Rectal smooth muscle tissue (tissue), 1 donor: ENCODE measurements around the gene TEX53.

Experiments used
- H3K27ac ChIP-seq: one replicate; pipeline ENCODE4 v1.7.0; 2013; ENCODE audit warnings: low read depth, low read length, inconsistent platforms
- H3K27me3 ChIP-seq: one replicate; pipeline ENCODE4 v1.7.0; 2013; ENCODE audit warnings: low read length; ENCODE audit not compliant: control insufficient read depth, insufficient read depth
- H3K36me3 ChIP-seq: one replicate; pipeline ENCODE4 v1.7.0; 2013; ENCODE audit warnings: low read length; ENCODE audit not compliant: control insufficient read depth, insufficient read depth
- H3K4me1 ChIP-seq: one replicate; pipeline ENCODE4 v1.7.0; 2013; ENCODE audit warnings: low read length; ENCODE audit not compliant: control insufficient read depth, insufficient read depth
- H3K4me3 ChIP-seq: one replicate; pipeline ENCODE4 v1.7.0; 2013; ENCODE audit warnings: low read length
- H3K9ac ChIP-seq: one replicate; pipeline ENCODE4 v1.7.0; 2013; ENCODE audit warnings: low read length

Gene TEX53

DNA sequence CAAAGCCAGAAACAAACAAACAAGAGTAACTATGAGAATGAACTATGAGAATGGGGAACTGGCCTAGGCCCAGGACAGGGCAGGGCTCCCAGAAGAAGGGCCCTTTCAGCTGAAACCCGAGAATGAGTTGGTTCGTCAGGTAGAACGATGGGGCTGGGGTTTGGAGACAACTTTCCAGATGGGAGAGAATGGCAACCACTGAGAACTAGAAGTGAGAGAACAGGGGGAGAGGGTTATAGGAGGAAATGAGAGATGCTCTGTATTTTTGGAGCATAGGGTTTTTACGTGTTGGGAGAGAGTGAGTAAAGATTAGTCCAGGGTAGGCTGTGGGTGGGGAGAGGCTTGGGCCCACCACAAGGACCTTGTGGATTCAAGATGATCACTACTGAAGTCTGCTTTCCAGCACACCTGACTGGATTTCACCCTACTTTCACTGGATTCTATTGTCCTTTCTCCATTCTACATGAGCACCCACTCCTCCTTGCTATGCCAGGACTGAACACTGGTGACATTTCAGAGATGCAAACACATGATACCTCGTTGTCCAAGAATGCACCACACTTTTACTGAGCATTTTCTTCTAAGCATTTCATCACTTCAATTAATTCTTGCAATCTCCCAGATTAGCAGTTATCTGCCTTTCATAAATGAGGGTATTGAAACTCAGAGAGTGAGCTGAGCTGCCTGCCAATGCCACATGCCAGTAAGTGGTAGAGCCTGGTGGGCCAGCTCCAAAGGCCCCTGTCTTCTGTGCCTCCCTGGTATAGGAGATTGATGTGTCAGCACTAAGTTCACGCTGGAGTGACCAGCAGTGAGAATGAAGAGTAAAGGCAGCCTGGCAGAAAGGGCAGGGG, 49.7 kb downstream of the TEX53 start:
- H3K27ac ChIP-seq, result no peak overlapping the region
- H3K4me1 ChIP-seq, result peaks cover 14% of the 10 kb centered on the region
- no peak overlapping the region for H3K4me3 ChIP-seq
- H3K27me3 ChIP-seq, result no peaks in the 10 kb centered on the region
- H3K36me3 ChIP-seq, result no peaks in the 10 kb centered on the region
- no peak overlapping the region for H3K9ac ChIP-seq

DNA sequence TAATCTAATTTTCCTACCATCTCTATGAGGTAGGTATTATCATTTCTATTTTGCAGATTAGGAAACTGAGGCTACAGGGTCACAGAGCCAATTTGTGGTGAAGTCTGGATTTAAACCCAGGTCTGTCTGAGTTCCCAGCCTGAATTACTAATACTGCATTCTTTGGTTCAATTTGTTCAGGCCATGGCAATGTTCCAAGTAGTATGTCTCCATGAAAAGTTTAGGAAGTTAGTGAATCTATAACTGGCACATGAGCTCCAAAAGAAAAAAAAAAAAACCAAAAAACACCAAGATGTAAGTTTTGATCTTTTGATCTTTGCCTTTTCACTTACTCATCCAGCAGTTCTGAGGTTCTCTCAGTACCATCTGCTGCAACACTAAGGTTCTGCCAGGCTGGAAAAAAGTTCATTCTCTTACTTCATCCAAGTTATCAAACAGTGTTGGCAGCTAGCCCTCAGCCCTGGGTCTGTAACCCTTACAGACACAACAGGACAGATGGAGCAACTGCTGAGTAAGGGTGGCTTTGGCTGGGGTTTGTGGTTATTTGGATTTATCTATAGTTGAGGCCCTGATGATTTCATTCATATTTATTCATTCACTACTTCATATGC, 50.9 kb downstream of the TEX53 start:
- no peaks in the 10 kb centered on the region for H3K36me3 ChIP-seq
- H3K4me1 ChIP-seq, result peaks cover 2% of the 10 kb centered on the region
- no peaks in the 10 kb centered on the region for H3K27me3 ChIP-seq
- no peak overlapping the region for H3K4me3 ChIP-seq
- H3K27ac ChIP-seq, result no peak overlapping the region
- no peak overlapping the region for H3K9ac ChIP-seq
